ENCODE results near the gene LCP2.

GRCh38 chr5:170261528-170262043, 36.0 kb downstream of the LCP2 start:
- no peak for TF ChIP-seq CTCF (conservative IDR thresholded peaks at IDR 0.05; ENCODE audit: low read depth, low read length)
- no peak for TF ChIP-seq POLR2A (IDR thresholded peaks at IDR 0.05; ENCODE audit: low read depth, low read length)
- TF ChIP-seq NFE2L2 (IDR thresholded peaks at IDR 0.05; ENCODE audit: low read depth, low read length), result no peak
- TF ChIP-seq ELK1 (IDR thresholded peaks at IDR 0.05; ENCODE audit: borderline replicate concordance, low read depth, low read length), result no peak
- TF ChIP-seq CEBPB (IDR thresholded peaks at IDR 0.05; ENCODE audit: low read depth, low read length), result no peak
- TF ChIP-seq FOS (IDR thresholded peaks at IDR 0.05; ENCODE audit: low read depth, low read length), result no peak
